ENCODE measurements around the gene COPS4. TPM values are rescaled to one million over a fixed set of nuclear protein-coding genes. Genes with fewer than 3 reads are reported as not detected.
"Not testable (repeated sequence)": the region's sequence is repeated elsewhere in the genome, so short reads cannot be mapped to it uniquely, and the experiment has no call there.

Gene COPS4
- total RNA-seq, 1 experiment from 2014 or later, result 42.7 TPM

- not testable (repeated sequence) for H3K4me2 ChIP-seq (ENCODE audit: low read depth, low read length, poor library complexity, severe bottlenecking); H3K4me1 ChIP-seq (ENCODE audit: low read length); H3K27me3 ChIP-seq (ENCODE audit: low read length); H2AFZ ChIP-seq (ENCODE audit: low read length); H4K20me1 ChIP-seq (ENCODE audit: insufficient read depth, low read depth, low read length); H3K36me3 ChIP-seq (ENCODE audit: insufficient read depth, low read length); H3K9ac ChIP-seq (ENCODE audit: low read length); DNase-seq; H3K4me3 ChIP-seq (ENCODE audit: low read length); H3K9me2 ChIP-seq (replicated peaks; ENCODE audit: insufficient read depth, low read length); H3K27ac ChIP-seq (ENCODE audit: low read length); H3K9me3 ChIP-seq (ENCODE audit: low read length)
- peaks cover 54% of the 10 kb centered on the region for H3K79me2 ChIP-seq (ENCODE audit: low read length)
These were observed 31.8 kb upstream of the COPS4 start for GRCh38 chr4:83003044-83003791.

- Histone ChIP-seq H3K27me3 (ENCODE audit: low read length) (no peaks in the 10 kb centered on the region), H3K79me2 (ENCODE audit: low read length) (peaks cover 67% of the 10 kb centered on the region), H3K27ac (ENCODE audit: low read length) (peak overlapping the region; percentile 69), H3K4me2 (ENCODE audit: low read depth, low read length, poor library complexity, severe bottlenecking) (peak overlapping the region; percentile 91), H2AFZ (ENCODE audit: low read length) (no peak overlapping the region), H3K9ac (ENCODE audit: low read length) (peak overlapping the region; percentile 78), H3K9me2 (replicated peaks; ENCODE audit: insufficient read depth, low read length) (no peaks in the 10 kb centered on the region), H3K4me1 (ENCODE audit: low read length) (peaks cover 28% of the 10 kb centered on the region), H3K36me3 (ENCODE audit: insufficient read depth, low read length) (no peaks in the 10 kb centered on the region), H3K9me3 (ENCODE audit: low read length) (no peaks in the 10 kb centered on the region), H3K4me3 (ENCODE audit: low read length) (peak overlapping the region; percentile 71), H4K20me1 (ENCODE audit: insufficient read depth, low read depth, low read length) (no peaks in the 10 kb centered on the region)
- no peak for DNase-seq
These were observed 25.5 kb upstream of the COPS4 start for GRCh38 chr4:83009529-83009928.

GRCh38 chr4:83010111-83010521 is 24.9 kb upstream of the COPS4 start:
- H3K79me2 ChIP-seq (ENCODE audit: low read length), result peaks cover 63% of the 10 kb centered on the region

GRCh38 chr4:83010522-83011318 is 24.3 kb upstream of the COPS4 start, which contains the start of gene LIN54:
LIN54 (minus strand) TSS chr4:83010823; CDS start chr4:82984844, 25,979 bp downstream.
- Histone ChIP-seq H3K9me2 (replicated peaks; ENCODE audit: insufficient read depth, low read length) (no peaks in the 10 kb centered on the region), H4K20me1 (ENCODE audit: insufficient read depth, low read depth, low read length) (no peaks in the 10 kb centered on the region), H3K9me3 (ENCODE audit: low read length) (no peaks in the 10 kb centered on the region), H3K27ac (ENCODE audit: low read length) (peak within 1 kb of the TSS; percentile 69), H3K9ac (ENCODE audit: low read length) (peak within 1 kb of the TSS; percentile 78), H3K27me3 (ENCODE audit: low read length) (no peaks in the 10 kb centered on the region), H2AFZ (ENCODE audit: low read length) (no peak within 1 kb of the TSS), H3K4me3 (ENCODE audit: low read length) (peak within 1 kb of the TSS; percentile 71), H3K36me3 (ENCODE audit: insufficient read depth, low read length) (no peaks in the 10 kb centered on the region), H3K4me2 (ENCODE audit: low read depth, low read length, poor library complexity, severe bottlenecking) (peak within 1 kb of the TSS; percentile 91), H3K79me2 (ENCODE audit: low read length) (peaks cover 58% of the 10 kb centered on the region), H3K4me1 (ENCODE audit: low read length) (peaks cover 28% of the 10 kb centered on the region)
- DNase-seq, result peak; percentile 82

More at GRCh38 chr4:83010111-83010521, 24.9 kb upstream of the COPS4 start:
- Histone ChIP-seq H3K27me3 (ENCODE audit: low read length) (no peaks in the 10 kb centered on the region), H3K27ac (ENCODE audit: low read length) (peak overlapping the region; percentile 69), H3K9ac (ENCODE audit: low read length) (peak overlapping the region; percentile 78), H2AFZ (ENCODE audit: low read length) (no peak overlapping the region), H3K4me2 (ENCODE audit: low read depth, low read length, poor library complexity, severe bottlenecking) (peak overlapping the region; percentile 91), H3K4me1 (ENCODE audit: low read length) (peaks cover 28% of the 10 kb centered on the region), H4K20me1 (ENCODE audit: insufficient read depth, low read depth, low read length) (no peaks in the 10 kb centered on the region), H3K36me3 (ENCODE audit: insufficient read depth, low read length) (no peaks in the 10 kb centered on the region), H3K9me3 (ENCODE audit: low read length) (no peaks in the 10 kb centered on the region), H3K4me3 (ENCODE audit: low read length) (peak overlapping the region; percentile 71), H3K9me2 (replicated peaks; ENCODE audit: insufficient read depth, low read length) (no peaks in the 10 kb centered on the region)
- DNase-seq, result peak; percentile 46

GRCh38 chr4:83011689-83012199 is 23.2 kb upstream of the COPS4 start:
- Histone ChIP-seq H3K4me3 (ENCODE audit: low read length) (peak overlapping the region; percentile 71), H3K36me3 (ENCODE audit: insufficient read depth, low read length) (no peaks in the 10 kb centered on the region), H2AFZ (ENCODE audit: low read length) (no peak overlapping the region), H4K20me1 (ENCODE audit: insufficient read depth, low read depth, low read length) (no peaks in the 10 kb centered on the region), H3K79me2 (ENCODE audit: low read length) (peaks cover 49% of the 10 kb centered on the region), H3K9ac (ENCODE audit: low read length) (peak overlapping the region; percentile 78), H3K27ac (ENCODE audit: low read length) (peak overlapping the region; percentile 68), H3K27me3 (ENCODE audit: low read length) (no peaks in the 10 kb centered on the region), H3K9me2 (replicated peaks; ENCODE audit: insufficient read depth, low read length) (no peaks in the 10 kb centered on the region), H3K4me2 (ENCODE audit: low read depth, low read length, poor library complexity, severe bottlenecking) (peak overlapping the region; percentile 91), H3K4me1 (ENCODE audit: low read length) (peaks cover 28% of the 10 kb centered on the region), H3K9me3 (ENCODE audit: low read length) (no peaks in the 10 kb centered on the region)
- peak; percentile 49 for DNase-seq

GRCh38 chr4:83012200-83012686 is 22.7 kb upstream of the COPS4 start:
- H3K9ac ChIP-seq (ENCODE audit: low read length), result peak overlapping the region; percentile 78
- 0 out of 2 replicates have a peak overlapping the region, but pooled peaks have one; percentile 28 for H2AFZ ChIP-seq (ENCODE audit: low read length)
- H3K4me3 ChIP-seq (ENCODE audit: low read length), result peak overlapping the region; percentile 71
- H3K9me3 ChIP-seq (ENCODE audit: low read length), result no peaks in the 10 kb centered on the region
- no peaks in the 10 kb centered on the region for H3K9me2 ChIP-seq (replicated peaks; ENCODE audit: insufficient read depth, low read length)
- peak; percentile 51 for DNase-seq
- H3K79me2 ChIP-seq (ENCODE audit: low read length), result peaks cover 46% of the 10 kb centered on the region
- H3K27ac ChIP-seq (ENCODE audit: low read length), result peak overlapping the region; percentile 68
- H3K4me1 ChIP-seq (ENCODE audit: low read length), result peaks cover 28% of the 10 kb centered on the region
- peak overlapping the region; percentile 91 for H3K4me2 ChIP-seq (ENCODE audit: low read depth, low read length, poor library complexity, severe bottlenecking)
- no peaks in the 10 kb centered on the region for H3K27me3 ChIP-seq (ENCODE audit: low read length)
- H3K36me3 ChIP-seq (ENCODE audit: insufficient read depth, low read length), result no peaks in the 10 kb centered on the region
- no peaks in the 10 kb centered on the region for H4K20me1 ChIP-seq (ENCODE audit: insufficient read depth, low read depth, low read length)

GRCh38 chr4:83012687-83013419 is 22.1 kb upstream of the COPS4 start:
- DNase-seq, result peak; percentile 97
- peaks cover 40% of the 10 kb centered on the region for H3K79me2 ChIP-seq (ENCODE audit: low read length)

More at GRCh38 chr4:83012687-83013419, 22.1 kb upstream of the COPS4 start:
- Histone ChIP-seq H3K4me3 (ENCODE audit: low read length) (peak overlapping the region; percentile 71), H3K27me3 (ENCODE audit: low read length) (no peaks in the 10 kb centered on the region), H2AFZ (ENCODE audit: low read length) (0 out of 2 replicates have a peak overlapping the region, but pooled peaks have one; percentile 51), H3K27ac (ENCODE audit: low read length) (peak overlapping the region; percentile 65), H3K36me3 (ENCODE audit: insufficient read depth, low read length) (no peaks in the 10 kb centered on the region), H3K9me3 (ENCODE audit: low read length) (no peaks in the 10 kb centered on the region), H3K9ac (ENCODE audit: low read length) (peak overlapping the region; percentile 78), H3K9me2 (replicated peaks; ENCODE audit: insufficient read depth, low read length) (no peaks in the 10 kb centered on the region), H4K20me1 (ENCODE audit: insufficient read depth, low read depth, low read length) (no peaks in the 10 kb centered on the region), H3K4me1 (ENCODE audit: low read length) (peaks cover 28% of the 10 kb centered on the region), H3K4me2 (ENCODE audit: low read depth, low read length, poor library complexity, severe bottlenecking) (peak overlapping the region; percentile 94)

Measured in Karpas-422 (cell line).